Measurements from ENCODE around the gene UBE2U.
A peak's percentile ranks its signal among the peaks of the same experiment; 100 is the strongest.

The UBE2U gene, protein sequence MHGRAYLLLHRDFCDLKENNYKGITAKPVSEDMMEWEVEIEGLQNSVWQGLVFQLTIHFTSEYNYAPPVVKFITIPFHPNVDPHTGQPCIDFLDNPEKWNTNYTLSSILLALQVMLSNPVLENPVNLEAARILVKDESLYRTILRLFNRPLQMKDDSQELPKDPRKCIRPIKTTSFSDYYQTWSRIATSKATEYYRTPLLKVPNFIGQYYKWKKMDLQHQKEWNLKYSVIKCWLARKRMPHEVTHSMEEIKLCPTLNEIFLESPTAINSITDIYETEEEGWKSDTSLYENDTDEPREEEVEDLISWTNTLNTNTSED

DNA sequence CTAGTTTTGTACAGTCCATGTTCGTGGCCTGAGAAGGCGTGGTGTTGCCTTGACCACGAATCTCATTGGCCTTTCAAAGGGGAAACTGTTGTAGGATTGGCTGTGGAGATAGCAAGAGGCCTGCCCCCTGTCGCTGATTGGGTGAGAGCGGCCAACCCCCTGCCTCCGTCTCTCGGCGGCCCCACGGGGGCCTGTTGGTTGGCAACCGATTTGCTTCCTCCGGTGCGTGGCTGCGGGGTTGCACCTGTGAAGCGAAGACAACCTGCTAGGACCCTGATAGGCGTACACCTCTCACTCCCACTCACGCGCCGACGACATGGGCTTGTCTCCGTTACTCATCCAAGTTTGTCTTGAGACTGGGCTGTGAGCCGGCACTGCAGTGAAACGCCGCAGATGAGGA is at the start of gene UBE2U:
TSS of gene UBE2U (plus strand) at position 204 of the 400 bp plus-strand sequence. CDS start 428 bp downstream, outside the sequence.
- DNase-seq = no peak

- no peak for DNase-seq
Observed at GRCh38 chr1:64155278-64155677, 48.1 kb upstream of the UBE2U start.

GRCh38 chr1:64161357-64161941 is 42.0 kb upstream of the UBE2U start:
- no peak for DNase-seq

GRCh38 chr1:64162151-64162550 is 41.3 kb upstream of the UBE2U start:
- peak in 2 of 3 experiments; percentile 14 to 77 for DNase-seq

DNA sequence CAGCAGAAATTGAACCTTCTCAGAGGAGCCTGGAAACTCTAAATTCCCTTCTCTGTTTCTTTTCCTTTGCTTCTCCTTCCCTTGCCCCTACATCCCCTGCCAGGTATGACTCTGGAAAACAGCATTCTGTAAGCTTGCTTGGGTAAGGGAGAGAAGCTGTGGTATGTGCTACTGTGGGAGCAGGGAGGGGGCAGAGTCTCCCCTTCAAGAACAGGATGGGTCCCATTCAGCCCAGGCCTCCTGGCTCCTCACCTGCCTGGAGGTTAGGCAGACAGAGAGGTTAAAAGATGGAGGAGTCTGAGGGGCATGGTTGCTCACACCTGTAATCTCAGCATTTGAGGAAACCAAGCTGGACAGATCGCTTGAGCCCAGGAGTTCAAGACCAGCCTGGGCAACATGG is 40.6 kb upstream of the UBE2U start:
- no peak for DNase-seq

- DNase-seq = no peak
Observed at GRCh38 chr1:64163431-64163830, 40.0 kb upstream of the UBE2U start.

GRCh38 chr1:64163970-64164369 is 39.5 kb upstream of the UBE2U start:
- peak in 1 of 3 experiments; percentile 15 for DNase-seq

DNA sequence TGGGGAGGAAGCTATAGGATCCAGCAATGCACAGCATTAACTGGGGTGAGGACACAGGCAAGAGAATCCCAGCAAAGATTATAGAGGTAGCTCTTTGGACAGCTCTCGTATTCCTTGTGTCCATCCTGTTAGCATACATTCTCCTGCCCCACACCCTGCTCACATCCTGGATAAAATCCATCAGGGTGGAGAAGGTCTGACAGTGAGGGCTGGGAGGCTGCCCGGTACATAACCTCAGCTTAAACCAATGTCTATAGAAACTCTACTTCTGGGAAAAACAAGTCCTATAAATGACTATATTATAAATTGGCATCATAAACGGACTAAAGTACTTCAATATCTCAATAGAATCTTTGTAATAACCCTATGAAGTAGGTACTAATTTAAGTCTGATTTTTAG is 36.8 kb upstream of the UBE2U start:
- DNase-seq = no peak

GRCh38 chr1:64167176-64167575 is 36.2 kb upstream of the UBE2U start:
- DNase-seq = no peak

GRCh38 chr1:64171246-64171645 is 32.2 kb upstream of the UBE2U start:
- DNase-seq = peak in 1 of 3 experiments; percentile 26

- peak in 1 of 3 experiments; percentile 57 for DNase-seq
Observed at GRCh38 chr1:64171797-64172281, 31.6 kb upstream of the UBE2U start.

DNA sequence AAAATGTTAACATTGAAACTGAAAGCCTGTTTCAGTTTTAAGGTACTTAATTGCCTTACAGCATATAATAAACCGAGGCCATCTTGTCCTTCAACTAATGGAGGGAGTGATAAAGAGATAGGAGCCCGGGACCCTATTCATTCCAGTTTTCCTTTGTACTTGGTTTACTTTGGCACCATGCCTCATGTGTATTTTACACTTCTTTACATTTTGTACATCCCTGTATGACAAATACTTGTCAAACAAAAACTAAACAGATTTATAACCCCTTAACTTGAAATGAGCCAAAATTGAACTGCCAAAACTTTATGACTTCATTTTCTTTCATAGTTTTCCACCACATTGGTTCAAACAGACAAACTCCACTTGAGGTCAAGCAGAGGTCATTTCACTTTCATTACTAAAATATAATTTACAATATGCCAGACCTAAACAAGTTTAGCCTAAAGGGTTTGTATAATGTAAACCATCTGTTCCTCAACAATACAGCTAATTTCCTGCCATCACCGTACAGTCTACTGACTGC is 30.9 kb upstream of the UBE2U start:
- peak; percentile 17 to 87 (median 43) for DNase-seq

- DNase-seq = no peak
Observed at GRCh38 chr1:64173336-64173940, 30.0 kb upstream of the UBE2U start.

DNA sequence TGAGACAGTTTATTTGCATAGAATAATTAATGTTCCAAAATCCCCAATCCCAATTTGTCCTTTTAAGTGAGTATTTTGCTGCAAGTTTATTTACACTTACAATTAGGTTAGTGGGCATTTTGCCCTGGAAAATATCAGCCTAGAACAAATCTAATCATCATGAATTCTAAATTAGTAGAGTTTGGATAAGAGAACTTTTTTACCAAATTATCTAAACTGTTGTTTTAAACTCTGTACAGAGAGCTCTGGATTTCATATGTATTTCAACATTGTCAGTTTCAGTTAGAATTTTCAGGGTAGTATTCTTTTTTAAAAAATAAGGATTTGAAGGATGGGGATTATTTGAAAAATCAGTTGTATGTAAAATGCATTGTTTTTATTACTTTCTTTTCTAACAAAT is 27.8 kb upstream of the UBE2U start:
- DNase-seq = no peak

DNA sequence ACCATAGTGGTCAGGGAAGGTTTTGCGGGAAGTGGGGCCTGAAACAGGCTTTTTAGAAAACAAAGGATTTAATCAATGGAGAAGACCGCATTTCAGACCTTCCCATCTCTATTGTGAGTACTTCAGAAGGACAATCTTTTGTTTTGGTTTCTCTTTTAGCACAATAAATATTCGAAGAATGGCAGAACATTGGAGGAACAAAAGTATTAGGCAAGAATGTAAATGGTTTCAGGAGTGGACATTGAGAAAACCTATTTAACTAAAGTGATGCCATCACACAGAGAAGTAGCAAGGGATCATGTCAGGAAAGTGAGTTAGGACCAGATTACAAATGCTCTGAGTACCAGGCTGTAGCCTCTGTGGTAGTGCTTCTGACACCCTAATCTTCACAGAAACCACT is 26.8 kb upstream of the UBE2U start:
- DNase-seq = no peak

- DNase-seq = no peak
Observed at GRCh38 chr1:64179588-64179987, 23.8 kb upstream of the UBE2U start.

- DNase-seq = no peak
Observed at GRCh38 chr1:64182207-64182606, 21.2 kb upstream of the UBE2U start.

DNA sequence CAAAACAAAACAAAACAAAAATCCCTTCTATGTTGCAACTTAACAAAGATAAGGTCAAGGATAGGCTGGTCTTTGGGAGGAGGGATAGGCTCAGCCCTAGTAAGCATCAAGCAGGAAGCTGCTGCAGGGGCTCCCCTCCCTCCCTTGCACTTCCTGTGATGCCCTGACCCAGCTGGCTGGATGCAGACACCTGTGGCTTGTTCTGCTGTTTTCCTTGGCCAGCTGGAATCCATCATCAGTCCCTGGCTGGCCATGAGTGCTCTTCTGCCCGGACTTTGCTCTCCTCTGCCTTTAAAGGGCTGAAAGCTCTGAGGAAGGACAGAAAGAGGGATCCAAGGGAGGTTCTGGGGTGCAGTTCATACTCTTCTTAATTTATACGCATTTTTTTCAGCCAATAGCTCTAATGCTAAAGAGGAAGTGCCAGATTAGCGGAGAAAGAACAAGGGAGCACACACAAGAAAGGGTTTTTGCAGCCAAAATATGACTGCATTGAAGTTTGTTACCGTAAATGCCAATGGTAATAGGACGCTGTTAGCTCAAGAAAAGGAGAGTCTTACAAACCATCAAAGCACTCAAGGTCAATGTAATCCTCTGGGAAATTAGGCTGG is 19.9 kb upstream of the UBE2U start:
- DNase-seq = peak in 2 of 3 experiments; percentile 24 to 48

DNA sequence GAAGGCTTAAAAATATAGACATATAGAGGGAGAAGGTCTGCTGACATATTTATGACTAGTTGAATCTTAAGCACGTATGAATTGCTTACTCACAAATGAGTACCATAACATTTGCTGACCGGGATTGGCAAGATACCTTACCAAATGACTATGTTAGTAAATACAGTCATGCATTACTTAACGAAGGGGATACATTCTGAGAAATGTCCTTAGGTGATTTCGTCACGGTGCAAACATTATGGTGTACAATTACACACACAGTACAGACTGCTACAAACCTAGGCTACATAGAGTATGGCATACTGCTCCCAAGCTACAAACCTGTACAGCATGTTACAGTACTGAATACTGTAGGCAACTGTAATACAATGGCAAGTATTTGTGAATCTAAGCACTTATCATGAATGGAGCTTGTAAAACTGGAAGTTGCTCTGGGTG is 19.4 kb upstream of the UBE2U start:
- peak in 1 of 3 experiments; percentile 28 for DNase-seq

GRCh38 chr1:64186138-64186897 is 17.1 kb upstream of the UBE2U start:
- no peak for DNase-seq

GRCh38 chr1:64186898-64187280 is 16.5 kb upstream of the UBE2U start:
- DNase-seq = no peak

- no peak for DNase-seq
Observed at GRCh38 chr1:64187646-64188045, 15.8 kb upstream of the UBE2U start.

DNA sequence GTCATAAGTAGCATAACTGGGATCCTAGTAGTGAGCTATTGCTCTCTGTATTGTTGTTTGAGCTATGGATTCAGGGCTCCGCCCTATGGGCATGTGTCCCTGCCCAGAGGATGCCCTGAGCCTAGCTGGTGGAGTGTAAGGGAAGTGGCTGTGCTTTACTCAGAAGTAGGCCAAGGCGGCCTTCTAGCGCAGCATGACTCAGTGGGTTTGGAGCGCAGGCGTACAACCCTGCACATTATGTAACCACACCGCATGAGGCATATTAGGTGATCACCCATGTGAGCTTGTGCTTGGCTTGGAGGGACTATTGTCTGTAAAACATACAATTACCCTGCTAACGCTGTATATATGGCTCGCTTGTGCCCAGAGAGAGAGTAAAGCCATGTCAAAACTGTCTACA is 11.1 kb upstream of the UBE2U start:
- no peak for DNase-seq

Measured in NCI-H1417 (cell line).